ENCODE results near the gene CCDC127.

Gene CCDC127

DNA sequence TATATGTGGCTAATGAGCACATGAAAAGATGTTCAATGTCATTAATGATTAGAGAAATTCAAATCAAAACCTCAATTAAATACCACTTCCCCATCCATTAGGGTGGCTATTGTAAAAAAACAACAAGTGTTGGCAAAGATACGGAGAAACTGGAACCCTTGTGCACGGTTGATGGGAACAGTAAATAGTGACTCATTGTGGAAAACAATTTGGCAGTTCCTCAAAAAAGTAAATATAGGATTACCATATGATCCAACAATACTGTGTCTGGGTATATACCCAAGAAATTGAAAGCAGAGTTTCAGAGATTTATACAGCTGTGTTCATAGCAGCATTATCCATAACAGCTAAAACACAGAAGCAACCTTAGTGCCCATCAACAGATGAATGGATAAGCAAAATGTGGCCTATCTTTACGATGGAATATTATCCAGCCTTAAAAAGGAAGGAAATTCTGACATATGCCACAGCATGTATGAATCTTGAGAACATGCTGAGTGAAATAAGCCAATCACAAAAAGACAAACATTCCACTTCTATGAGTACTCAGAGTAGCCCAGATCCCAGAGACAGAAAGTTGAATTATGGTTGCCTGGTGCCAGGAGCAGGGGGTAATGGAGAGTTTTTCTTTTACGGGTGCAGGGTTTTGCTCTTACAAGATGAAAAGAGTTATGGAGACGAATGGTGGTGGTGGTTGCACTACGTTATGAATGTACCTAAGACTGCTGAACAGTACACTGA is 68.0 kb downstream of the CCDC127 start:
- Histone ChIP-seq H3K4me3 (ENCODE audit: severe bottlenecking) (no peak overlapping the region), H3K27ac (ENCODE audit: poor library complexity, severe bottlenecking) (no peak overlapping the region), H3K36me3 (ENCODE audit: low read depth) (no peaks in the 10 kb centered on the region), H3K27me3 (ENCODE audit: insufficient read depth, poor library complexity, severe bottlenecking) (no peaks in the 10 kb centered on the region), H3K9me3 (ENCODE audit: severe bottlenecking) (peaks cover 14% of the 10 kb centered on the region), H3K4me1 (ENCODE audit: insufficient read depth, poor library complexity, severe bottlenecking) (peaks cover 4% of the 10 kb centered on the region)
- ATAC-seq (ENCODE audit: low read depth) (peak; percentile 83), DNase-seq (ENCODE audit: low spot score) (no peak)
- TF ChIP-seq, protein P1, sequence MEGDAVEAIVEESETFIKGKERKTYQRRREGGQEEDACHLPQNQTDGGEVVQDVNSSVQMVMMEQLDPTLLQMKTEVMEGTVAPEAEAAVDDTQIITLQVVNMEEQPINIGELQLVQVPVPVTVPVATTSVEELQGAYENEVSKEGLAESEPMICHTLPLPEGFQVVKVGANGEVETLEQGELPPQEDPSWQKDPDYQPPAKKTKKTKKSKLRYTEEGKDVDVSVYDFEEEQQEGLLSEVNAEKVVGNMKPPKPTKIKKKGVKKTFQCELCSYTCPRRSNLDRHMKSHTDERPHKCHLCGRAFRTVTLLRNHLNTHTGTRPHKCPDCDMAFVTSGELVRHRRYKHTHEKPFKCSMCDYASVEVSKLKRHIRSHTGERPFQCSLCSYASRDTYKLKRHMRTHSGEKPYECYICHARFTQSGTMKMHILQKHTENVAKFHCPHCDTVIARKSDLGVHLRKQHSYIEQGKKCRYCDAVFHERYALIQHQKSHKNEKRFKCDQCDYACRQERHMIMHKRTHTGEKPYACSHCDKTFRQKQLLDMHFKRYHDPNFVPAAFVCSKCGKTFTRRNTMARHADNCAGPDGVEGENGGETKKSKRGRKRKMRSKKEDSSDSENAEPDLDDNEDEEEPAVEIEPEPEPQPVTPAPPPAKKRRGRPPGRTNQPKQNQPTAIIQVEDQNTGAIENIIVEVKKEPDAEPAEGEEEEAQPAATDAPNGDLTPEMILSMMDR (IDR thresholded peaks at IDR 0.05; ENCODE audit: poor library complexity, severe bottlenecking) = no peak

DNA sequence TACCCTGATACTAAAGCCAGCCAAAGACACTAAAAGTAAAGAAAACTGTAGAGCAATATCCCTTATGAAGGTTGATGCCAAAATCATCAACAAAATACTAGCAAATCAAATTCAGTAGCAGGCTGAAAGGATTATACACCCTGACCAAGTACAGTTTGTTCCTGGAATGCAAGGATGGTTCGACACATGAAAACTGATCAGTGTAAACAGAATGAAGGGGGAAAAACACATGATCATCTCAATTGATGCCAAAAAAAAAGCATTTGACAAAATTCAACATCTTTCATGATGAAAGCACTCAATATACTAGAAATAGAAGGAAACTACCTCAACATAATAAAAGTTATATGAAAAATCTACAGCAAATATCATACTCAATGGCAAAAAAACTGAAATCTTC is 70.2 kb downstream of the CCDC127 start:
- TF ChIP-seq, protein P1 (IDR thresholded peaks at IDR 0.05; ENCODE audit: poor library complexity, severe bottlenecking) = no peak
- Histone ChIP-seq H3K27ac (ENCODE audit: poor library complexity, severe bottlenecking) (no peak overlapping the region), H3K27me3 (ENCODE audit: insufficient read depth, poor library complexity, severe bottlenecking) (no peaks in the 10 kb centered on the region), H3K36me3 (ENCODE audit: low read depth) (no peaks in the 10 kb centered on the region), H3K4me1 (ENCODE audit: insufficient read depth, poor library complexity, severe bottlenecking) (peaks cover 4% of the 10 kb centered on the region), H3K4me3 (ENCODE audit: severe bottlenecking) (no peak overlapping the region), H3K9me3 (ENCODE audit: severe bottlenecking) (peaks cover 14% of the 10 kb centered on the region)
- ATAC-seq (ENCODE audit: low read depth) = no peak
- no peak for DNase-seq (ENCODE audit: low spot score)

All from RWPE2 (cell line).